A673 (cell line): ENCODE measurements around the gene HPCAL4. TPM values are rescaled to one million over a fixed set of nuclear protein-coding genes. Genes with fewer than 3 reads are reported as not detected.

ENCODE experiments used
- BruUV-seq: library from RNA; stranded (reverse); fragments of 400-500 nt; replicated peaks from 2 replicates; lab custom pipeline; 2021; lab: Mats Ljungman, UMichigan
- CTCF ChIA-PET: fragments of 300-600 bp; sonication (Branson Sonifier 250); formaldehyde crosslinking; loops from one replicate; lab custom pipeline; 2022; ENCODE audit warnings: antibody characterized with exemption; lab: Charles Lee
- POLR2A ChIA-PET: fragments of 300-600 bp; sonication (Branson Sonifier 250); formaldehyde crosslinking; loops from one replicate; lab custom pipeline; 2022; ENCODE audit warnings: antibody characterized with exemption; ENCODE audit not compliant: low non-redundant PET; lab: Charles Lee
- DNase-seq: peaks from one replicate; pipeline ENCODE4 v3.0.0-alpha.2; 2015; ENCODE audit warnings: low spot score
- H3K27ac ChIP-seq: fragments of 200-600 bp; sonication (generic); 2 replicates; pipeline ENCODE4 v1.5.1; 2016; ENCODE audit warnings: mixed run types, low read depth, mild to moderate bottlenecking, mixed read lengths, antibody characterized with exemption, low read length; ENCODE audit not compliant: poor library complexity, severe bottlenecking
- H3K27me3 ChIP-seq: fragments of 200-600 bp; sonication (generic); replicated peaks from 2 replicates; pipeline ENCODE4 v1.6.1; 2017; ENCODE audit warnings: mixed run types, low read depth, mild to moderate bottlenecking, mixed read lengths, antibody characterized with exemption, low read length; ENCODE audit not compliant: insufficient read depth, poor library complexity
- H3K36me3 ChIP-seq: fragments of 200-600 bp; sonication (generic); 2 replicates; pipeline ENCODE4 v1.6.1; 2016; ENCODE audit warnings: mixed run types, mild to moderate bottlenecking, mixed read lengths, antibody characterized with exemption, low read length; ENCODE audit not compliant: insufficient read depth, poor library complexity, severe bottlenecking
- H3K4me1 ChIP-seq: fragments of 200-600 bp; sonication (generic); 2 replicates; pipeline ENCODE4 v1.6.1; 2017; ENCODE audit warnings: mixed run types, mild to moderate bottlenecking, mixed read lengths, antibody characterized with exemption, low read length; ENCODE audit not compliant: insufficient read depth, poor library complexity, severe bottlenecking
- H3K4me3 ChIP-seq: fragments of 200-600 bp; sonication (generic); 2 replicates; pipeline ENCODE4 v1.5.1; 2016; ENCODE audit warnings: low read depth, mixed run types, mild to moderate bottlenecking, mixed read lengths, low read length; ENCODE audit not compliant: poor library complexity, severe bottlenecking
- H3K9me3 ChIP-seq: fragments of 200-600 bp; sonication (generic); 2 replicates; pipeline ENCODE4 v1.6.1; 2016; ENCODE audit warnings: mixed run types, low read depth, mild to moderate bottlenecking, mixed read lengths, antibody characterized with exemption, low read length; ENCODE audit not compliant: poor library complexity, severe bottlenecking
- EZH2 ChIP-seq: fragments of 200-600 bp; sonication (generic); IDR thresholded peaks from 2 replicates; pipeline ENCODE4 v1.6.1; 2017; ENCODE audit warnings: borderline replicate concordance, low read depth, mild to moderate bottlenecking, mixed read lengths, antibody characterized with exemption, low read length; ENCODE audit not compliant: poor library complexity, severe bottlenecking
- intact Hi-C: fragments of 100-400 bp; cut with micrococcal nuclease; formaldehyde crosslinking; loops from one replicate; pipeline ENCODE4 v1.10.0; 2022; ENCODE audit not compliant: unreplicated experiment
- total RNA-seq: library from RNA; stranded (reverse); gene quantifications from 2 replicates; pipeline ENCODE4 v1.2.3, GENCODE V29; 2021
- TF ChIP-seq, protein P1 (sequence below): fragments of 300-800, 200-600 bp; sonication (generic); conservative IDR thresholded peaks from 2 replicates; pipeline ENCODE4 v1.5.1; 2017; ENCODE audit warnings: low read depth, mild to moderate bottlenecking, antibody characterized with exemption, low read length, moderate library complexity, mixed read lengths

Gene HPCAL4
- total RNA-seq, 1 experiment from 2014 or later = not detected

DNA sequence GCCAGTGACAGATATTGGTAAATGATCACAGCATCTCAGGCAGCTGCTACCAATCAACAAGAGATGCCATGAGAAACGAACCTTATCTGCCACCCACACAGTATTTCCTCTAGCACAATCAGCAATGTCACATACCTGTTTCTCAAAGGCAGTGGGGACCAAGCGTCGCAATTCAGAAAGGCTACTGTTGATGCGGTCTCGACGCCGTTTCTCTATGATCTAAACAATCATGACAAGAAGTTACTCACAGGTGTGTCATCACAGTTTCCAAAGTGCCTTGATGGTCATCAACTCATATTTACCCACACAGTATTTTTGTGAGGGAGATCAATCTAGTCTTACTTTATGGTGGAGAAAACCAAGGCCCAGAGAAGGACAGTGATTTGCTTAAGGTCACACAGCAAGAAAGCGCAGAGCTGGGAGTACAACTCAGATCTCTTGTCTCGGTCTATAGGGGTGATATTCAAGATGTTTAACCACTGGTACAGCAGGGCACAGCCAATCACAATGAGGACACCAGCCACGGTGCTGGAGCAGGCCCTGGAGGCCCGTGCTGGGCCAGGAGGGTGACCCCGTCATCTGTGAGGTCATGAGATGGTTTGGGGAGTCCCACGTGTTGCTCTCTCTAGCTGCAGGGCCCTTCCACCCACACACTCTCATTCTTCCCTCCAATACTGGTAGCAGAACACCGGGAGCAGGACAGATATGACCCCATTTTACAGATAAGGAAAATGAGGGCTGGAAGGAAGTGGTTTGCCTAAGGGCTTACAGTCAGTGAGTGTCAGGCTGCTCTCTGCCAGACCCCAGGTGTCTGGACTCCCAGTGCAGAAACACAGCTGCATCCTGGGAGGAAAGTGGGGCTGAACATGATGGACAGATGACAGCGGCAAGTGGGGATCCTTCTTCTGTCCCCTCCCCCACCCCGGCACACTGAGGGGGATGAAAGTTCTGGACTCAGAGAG lies 59.6 kb downstream of the HPCAL4 start:
- no peak for TF ChIP-seq EZH2
- TF ChIP-seq, protein P1, sequence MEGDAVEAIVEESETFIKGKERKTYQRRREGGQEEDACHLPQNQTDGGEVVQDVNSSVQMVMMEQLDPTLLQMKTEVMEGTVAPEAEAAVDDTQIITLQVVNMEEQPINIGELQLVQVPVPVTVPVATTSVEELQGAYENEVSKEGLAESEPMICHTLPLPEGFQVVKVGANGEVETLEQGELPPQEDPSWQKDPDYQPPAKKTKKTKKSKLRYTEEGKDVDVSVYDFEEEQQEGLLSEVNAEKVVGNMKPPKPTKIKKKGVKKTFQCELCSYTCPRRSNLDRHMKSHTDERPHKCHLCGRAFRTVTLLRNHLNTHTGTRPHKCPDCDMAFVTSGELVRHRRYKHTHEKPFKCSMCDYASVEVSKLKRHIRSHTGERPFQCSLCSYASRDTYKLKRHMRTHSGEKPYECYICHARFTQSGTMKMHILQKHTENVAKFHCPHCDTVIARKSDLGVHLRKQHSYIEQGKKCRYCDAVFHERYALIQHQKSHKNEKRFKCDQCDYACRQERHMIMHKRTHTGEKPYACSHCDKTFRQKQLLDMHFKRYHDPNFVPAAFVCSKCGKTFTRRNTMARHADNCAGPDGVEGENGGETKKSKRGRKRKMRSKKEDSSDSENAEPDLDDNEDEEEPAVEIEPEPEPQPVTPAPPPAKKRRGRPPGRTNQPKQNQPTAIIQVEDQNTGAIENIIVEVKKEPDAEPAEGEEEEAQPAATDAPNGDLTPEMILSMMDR = no peak
- H3K4me3 ChIP-seq = no peak overlapping the region
- intact Hi-C loops = no loop called here
- BruUV-seq = no TSS peak
- DNase-seq = no peak
- CTCF ChIA-PET = no interaction called here
- H3K27me3 ChIP-seq = no peaks in the 10 kb centered on the region
- H3K36me3 ChIP-seq = no peaks in the 10 kb centered on the region
- H3K4me1 ChIP-seq = peaks cover 11% of the 10 kb centered on the region
- no peaks in the 10 kb centered on the region for H3K9me3 ChIP-seq
- no peak overlapping the region for H3K27ac ChIP-seq
- POLR2A ChIA-PET = no interaction called here

DNA sequence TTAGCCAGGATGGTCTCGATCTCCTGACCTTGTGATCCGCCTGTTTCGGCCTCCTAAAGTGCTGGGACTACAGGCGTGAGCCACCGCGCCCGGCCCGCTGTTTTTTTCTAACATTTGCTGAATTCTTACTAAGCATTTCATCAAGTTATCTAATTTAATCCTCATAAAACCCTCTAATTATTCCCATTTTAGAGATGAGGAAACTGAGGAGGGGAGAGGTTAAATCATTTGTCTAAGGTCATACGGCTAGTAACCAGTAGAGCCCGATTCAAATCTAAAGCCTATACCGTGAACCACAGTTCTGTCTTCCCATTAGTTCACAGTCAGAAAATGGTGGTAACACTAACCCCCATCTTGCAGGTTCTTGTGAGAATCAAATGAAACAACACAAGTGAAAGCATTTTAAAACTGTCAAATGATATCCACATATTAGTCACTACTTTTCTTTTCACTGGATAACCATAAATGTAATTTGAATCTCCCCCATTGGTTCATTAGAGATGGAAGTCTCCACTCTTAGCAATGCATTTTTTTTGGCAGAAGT lies 62.4 kb downstream of the HPCAL4 start:
- CTCF ChIA-PET = no interaction called here
- TF ChIP-seq, protein P1 = no peak
- no peak for TF ChIP-seq EZH2

More for the DNA sequence above, 62.4 kb downstream of the HPCAL4 start:
- intact Hi-C loops = no loop called here
- Histone ChIP-seq H3K27ac (no peak overlapping the region), H3K4me3 (no peak overlapping the region), H3K36me3 (no peaks in the 10 kb centered on the region), H3K9me3 (no peaks in the 10 kb centered on the region), H3K4me1 (no peaks in the 10 kb centered on the region), H3K27me3 (no peaks in the 10 kb centered on the region)
- POLR2A ChIA-PET = no interaction called here
- DNase-seq = no peak
- BruUV-seq = no TSS peak

Other genes starting within 250 kb of the HPCAL4 start
- not detected in 2 replicates for gene BMP8A, start 199.8 kb downstream of the HPCAL4 start, total RNA-seq
- gene PABPC4, start 114.6 kb downstream of the HPCAL4 start, total RNA-seq = 242 and 259 TPM in 2 replicates
- gene HEYL, start 51.8 kb downstream of the HPCAL4 start, total RNA-seq = 0.77 and 1.3 TPM in 2 replicates
- not detected in 2 replicates for gene NT5C1A, start 19.3 kb downstream of the HPCAL4 start, total RNA-seq
- gene PPIE, start 47.4 kb upstream of the HPCAL4 start, total RNA-seq = 62.8 and 71.0 TPM in 2 replicates
- gene OXCT2, start 79.9 kb upstream of the HPCAL4 start, total RNA-seq = 0.20 TPM in 1 of 2 replicates, not detected in the other
- 0.06 and 0.09 TPM in 2 replicates for gene BMP8B, start 97.4 kb upstream of the HPCAL4 start, total RNA-seq
- gene TRIT1, start 192.1 kb upstream of the HPCAL4 start, total RNA-seq = 39.8 and 41.2 TPM in 2 replicates
- gene MYCL, start 210.5 kb upstream of the HPCAL4 start, total RNA-seq = 0.58 and 2.1 TPM in 2 replicates